Measurements from ENCODE around the gene LMOD3. TPM values are rescaled to one million over a fixed set of nuclear protein-coding genes. Genes with fewer than 3 reads are reported as not detected.

Gene LMOD3
- total RNA-seq, 1 donor from 2014 or later, result 0.16 TPM

GRCh38 chr3:69121950-69122349 is 445 bp downstream of the LMOD3 start:
- no peak for DNase-seq

- no peak for DNase-seq
Measured at GRCh38 chr3:69121513-69121912, 882 bp downstream of the LMOD3 start.

DNA sequence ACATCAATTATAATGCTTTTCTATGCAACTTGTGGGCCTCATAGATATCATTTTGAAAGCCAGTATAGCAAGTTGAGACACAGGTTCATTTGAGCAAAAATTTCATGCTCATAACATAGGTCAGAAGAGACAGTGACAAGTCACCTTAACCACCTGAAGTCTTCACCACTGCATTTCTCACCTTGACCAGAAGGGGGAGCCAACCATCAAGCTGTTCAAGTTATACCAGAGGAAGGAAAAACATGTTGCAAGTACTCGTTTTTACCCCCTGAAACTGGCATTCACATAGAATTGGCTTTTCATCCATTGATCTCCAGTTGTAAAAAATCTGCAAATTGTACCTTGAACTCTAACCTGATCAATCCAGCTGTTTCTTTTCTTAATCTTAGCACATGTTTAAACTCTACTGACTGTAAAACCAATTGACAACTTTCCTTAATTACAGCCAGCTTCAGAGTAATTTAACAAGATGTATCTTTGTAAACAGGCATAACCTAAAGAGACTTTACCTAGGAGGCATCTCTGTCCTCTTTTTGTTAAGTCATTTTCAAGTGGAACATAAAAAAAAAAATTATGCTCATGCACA is 1.4 kb downstream of the LMOD3 start:
- DNase-seq, result peak; percentile 57

DNA sequence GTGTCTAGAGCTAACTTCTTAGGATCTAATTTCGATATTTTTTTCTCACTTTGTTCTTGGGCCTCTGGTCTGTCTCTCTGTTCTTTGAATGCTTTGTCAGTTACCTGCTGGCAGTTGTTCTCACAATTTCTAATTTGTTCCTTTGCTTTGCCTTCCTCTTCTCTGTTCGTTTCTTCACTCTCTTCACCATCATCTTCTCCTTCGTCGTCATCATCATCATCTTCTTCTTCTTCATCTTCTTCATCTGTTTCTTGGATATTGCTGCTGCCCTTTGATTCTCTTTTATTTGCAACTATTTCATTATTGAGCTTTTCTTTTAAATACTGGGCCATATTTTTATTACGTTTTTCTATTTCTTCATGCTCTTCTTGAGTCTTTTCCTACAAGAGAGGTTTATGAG is 2.7 kb downstream of the LMOD3 start:
- DNase-seq, result no peak

DNA sequence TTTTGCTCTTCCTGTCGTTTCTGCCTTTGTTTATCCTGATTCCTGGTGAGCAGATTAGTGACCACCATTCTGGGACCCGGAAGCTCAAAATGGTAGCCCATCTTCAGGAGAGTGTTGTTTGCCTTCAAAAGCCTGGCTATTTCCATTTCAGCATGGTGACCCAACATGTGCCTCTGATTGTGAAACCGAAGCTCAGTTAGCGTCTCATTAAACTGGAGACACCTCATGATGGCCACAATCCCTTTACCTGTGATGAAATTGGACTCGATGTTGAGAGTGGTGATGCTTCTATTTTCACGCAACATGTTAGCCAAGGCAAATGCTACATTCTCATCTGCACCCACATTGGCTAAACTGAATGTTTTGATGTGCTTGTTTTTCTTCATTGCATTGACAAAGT is 3.3 kb downstream of the LMOD3 start:
- no peak for DNase-seq

GRCh38 chr3:69118555-69118954 is 3.8 kb downstream of the LMOD3 start:
- DNase-seq, result no peak

DNA sequence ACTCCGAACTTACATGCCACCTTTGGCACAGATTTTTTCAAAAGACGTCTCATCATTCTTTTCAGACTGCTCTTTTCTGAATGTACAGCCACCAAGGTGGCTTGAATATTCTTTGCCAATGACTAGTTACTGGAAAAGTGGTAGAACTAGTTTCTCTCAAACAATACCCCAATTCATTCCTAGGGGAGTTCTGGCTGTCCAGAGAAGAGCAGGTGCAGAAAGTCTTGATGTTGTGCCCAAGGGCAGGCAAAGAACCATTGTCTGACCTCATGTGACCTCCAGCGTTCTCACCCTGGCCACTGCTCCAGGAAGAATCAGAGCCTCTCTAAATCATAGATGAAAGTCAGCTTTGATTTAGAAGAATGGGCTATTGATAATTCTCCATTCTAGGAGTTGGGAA is 5.5 kb downstream of the LMOD3 start:
- DNase-seq, result peak; percentile 44

DNA sequence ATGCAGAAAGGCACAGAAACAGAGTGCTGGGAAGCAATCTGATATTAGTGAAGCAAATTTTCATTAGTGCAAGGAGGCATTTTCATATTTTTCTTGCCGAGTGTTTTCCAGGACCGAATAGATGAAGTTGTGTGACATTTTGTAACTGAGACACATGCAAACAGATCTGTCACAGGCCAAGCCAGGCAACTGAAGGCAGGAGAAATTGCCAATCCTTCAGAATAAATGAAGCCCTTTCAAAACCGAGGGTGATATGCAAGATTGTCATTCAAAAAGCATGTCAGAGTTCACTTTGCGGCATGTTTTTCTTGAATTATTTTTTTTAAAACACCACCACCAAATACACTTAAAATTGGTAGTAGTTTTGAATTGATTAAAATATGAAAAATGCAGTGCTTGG is 6.2 kb downstream of the LMOD3 start:
- no peak for DNase-seq

GRCh38 chr3:69115731-69116130 is 6.7 kb downstream of the LMOD3 start:
- no peak for DNase-seq

DNA sequence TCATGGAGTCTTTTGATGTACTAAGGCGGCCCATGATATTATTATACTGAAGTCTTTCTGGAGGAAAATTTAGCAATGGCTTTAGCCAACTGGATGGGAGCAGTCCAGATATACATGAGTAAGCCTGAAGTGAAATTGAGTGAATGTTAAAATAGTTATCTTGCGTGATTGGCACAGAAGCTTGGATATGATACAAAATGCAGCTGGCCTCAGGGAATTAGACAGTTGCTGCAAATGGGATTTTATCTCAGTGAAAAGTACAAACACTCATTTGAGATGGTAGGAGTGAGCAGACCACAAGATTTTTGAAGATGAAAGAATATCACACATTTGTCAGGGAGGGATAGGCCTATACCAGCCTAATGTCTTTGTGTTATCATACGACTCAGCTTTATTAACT is 8.9 kb downstream of the LMOD3 start:
- no peak for DNase-seq

DNA sequence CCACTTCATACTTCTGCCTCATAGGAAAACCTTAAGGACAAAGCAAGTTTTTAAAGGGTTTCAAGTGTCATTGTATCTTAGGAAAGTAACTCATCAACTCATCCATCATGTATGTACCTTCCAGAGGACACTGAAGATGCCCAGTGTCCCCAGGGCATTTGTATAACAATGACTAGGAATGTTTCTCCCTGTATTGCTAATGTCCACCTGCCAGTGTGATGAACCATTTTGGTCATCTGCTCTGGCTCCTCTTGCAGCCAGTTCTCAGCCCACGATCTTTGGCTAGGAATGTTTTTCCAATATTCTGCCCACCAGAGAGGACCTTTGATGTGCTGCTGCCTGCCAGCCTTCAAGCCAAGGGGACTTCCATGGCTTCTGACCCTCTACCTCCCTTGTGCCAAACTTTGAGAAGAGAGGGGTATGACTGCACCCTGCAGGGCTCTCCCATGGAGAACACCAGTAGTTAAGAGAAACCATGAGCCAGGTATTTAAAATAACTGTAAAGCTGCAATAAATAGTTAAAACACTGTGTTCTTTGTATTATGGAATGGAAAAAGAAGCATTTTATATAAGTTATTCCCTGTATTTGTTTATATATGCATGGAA is 11.4 kb downstream of the LMOD3 start:
- no peak for DNase-seq

DNA sequence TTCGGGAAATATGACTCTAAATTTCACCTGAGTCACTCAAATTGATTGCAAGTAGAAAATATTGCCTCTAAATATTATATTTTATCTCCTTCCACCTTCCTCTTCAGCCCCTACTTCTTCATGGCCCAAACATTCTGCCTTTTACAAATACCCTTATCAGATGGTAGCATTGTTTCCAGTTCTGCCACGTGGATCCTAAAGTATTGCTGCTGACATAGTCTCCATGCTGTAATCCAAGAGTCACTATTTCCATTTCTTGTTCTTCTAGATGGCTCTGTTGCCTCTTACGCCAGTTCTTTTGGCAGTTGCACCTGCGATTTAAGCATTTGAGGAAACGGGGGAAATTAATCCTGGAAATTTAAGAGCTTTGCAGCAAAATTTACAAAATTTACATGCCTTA is 13.6 kb downstream of the LMOD3 start:
- no peak for DNase-seq

DNA sequence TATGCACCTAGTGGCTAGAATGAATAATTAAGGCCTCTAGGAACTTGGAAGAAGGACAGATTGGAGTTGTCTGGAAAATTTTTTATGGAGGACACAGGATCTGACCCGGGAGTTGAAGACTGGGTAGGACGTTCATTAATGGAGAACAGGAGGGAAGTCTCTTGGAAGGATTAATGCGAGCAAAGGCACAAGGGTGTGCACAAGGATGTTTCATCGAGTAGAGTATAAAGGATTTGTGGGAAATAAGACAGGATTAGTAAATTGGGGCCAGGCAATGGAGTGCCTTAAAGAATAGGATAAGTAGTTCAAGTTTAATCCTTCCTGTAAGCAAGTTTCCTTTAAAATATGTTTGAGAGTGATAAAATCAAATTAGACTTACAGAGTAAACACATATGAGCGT is 14.6 kb downstream of the LMOD3 start:
- no peak for DNase-seq

DNA sequence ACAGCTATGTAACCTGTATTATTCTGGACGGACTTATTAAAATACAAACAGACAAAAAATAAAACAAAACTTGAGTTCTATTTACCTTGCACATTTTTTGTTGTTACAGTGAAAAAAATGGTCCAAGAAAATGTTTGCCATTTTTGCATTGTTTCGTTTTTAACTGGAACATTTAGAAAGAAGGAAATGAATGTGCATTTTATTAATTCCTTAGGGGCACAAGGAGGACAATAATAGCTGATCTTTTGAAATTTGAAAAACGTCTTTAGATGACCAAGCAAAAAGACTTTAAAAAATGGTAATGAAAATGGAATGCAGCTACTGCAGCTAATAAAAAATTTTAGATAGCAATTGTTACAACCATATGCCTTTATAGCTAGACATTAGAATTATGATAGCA is 17.1 kb downstream of the LMOD3 start:
- no peak for DNase-seq

DNA sequence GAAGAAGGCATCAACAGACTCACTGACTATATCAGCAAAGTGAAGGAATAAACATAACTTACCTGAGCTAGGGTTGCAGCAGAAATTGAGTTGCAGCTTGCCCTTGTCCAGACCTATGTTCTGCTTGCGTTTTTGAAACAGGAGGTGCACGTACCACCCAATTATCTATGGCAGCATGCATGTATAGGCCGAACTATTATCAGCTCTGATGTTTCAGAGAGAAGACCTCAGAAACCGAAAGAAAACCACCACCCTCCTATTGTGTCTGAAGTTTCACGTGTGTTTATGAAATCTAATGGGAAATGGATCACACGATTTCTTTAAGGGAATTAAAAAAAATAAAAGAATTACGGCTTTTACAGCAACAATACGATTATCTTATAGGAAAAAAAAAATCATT is 17.8 kb downstream of the LMOD3 start:
- no peak for DNase-seq

DNA sequence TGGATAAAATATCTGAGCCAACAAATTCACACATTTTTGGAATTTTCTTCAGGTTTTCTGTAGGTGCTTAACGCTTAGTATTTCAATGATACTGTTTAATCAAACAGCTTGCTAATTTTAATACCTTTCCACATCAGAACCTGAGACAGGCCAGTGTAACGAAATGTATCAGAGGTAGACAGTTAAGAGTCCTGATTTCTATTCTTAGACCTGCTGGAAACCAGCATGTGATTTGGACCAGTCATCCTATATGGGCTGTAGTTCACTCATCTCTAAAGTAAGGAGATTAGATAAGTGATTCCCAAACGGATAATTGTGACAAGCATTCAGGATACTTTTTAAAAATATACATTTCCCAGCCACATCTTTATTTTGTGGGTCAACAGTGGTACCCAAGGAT is 19.3 kb downstream of the LMOD3 start:
- no peak for DNase-seq

GRCh38 chr3:69102384-69102783 is 20.0 kb downstream of the LMOD3 start:
- no peak for DNase-seq

DNA sequence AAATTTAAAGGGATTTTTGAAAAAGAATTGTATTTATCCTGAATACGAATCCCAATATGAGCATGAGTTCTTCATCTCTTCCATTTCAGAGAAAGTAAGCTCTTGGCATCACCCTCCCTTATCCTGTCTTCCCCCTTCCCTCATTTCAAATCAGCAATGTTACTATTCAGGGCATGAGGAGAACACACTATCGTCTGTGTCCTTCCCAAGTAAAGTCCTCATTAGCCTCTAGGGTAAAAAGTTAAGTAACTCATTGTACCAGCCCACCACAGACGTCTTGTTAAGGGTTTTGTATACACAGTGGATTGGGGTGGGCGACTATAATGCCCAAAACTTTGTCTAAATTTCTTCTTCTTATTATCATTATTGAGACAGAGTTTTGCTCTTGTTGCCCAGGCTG is 22.8 kb downstream of the LMOD3 start:
- DNase-seq, result no peak

- no peak for DNase-seq
Measured at GRCh38 chr3:69097407-69098086, 24.8 kb downstream of the LMOD3 start.

DNA sequence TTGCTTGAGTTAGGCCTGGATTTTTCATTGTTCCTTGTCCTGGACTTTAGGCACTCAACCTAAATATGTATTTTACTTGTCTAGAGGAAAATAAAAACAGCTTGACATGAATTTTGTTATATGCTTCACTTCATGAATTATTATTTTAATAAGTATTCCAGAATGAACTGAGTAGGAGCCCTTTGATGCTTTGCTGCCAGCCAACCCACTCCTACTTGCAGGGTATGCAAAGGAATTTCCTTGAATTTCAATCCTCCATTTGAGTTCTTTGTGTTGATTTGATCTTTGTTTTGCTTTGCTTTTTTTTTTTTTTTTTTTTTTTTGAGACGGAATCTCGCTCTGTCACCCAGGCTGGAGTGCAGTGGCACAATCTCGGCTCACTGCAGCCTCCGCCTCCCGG is 26.1 kb downstream of the LMOD3 start:
- DNase-seq, result no peak

- DNase-seq, result no peak
Measured at GRCh38 chr3:69095636-69096035, 26.8 kb downstream of the LMOD3 start.

GRCh38 chr3:69094467-69095205 is 27.8 kb downstream of the LMOD3 start:
- no peak for DNase-seq

DNA sequence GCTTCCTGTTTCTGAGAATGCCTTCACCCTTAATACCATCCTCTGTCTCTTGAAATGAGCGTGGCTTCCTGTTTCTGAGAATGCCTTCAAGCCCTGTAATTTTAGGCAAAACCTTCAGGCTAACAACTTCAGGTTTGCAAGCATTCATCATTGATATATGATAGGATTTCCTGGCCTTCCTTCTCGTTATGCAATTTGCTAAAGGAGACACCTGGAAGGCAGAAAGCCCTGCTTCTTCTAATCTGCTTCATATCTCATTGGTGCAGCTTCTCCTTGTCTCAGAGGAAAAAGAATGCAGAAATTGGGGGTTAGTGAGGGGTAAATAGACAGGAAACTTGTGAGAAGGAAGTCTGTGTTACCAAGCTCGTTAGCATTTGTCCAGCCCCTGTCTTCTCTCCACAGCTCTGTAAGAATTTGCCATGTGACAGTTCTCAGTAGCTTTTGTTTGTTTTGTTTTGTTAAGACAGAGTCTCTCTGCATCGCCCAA is 30.3 kb downstream of the LMOD3 start:
- DNase-seq, result no peak
